CD4-positive, alpha-beta T cell treated with Interleukin-17A for 1 hour (primary cell): ENCODE results near the gene EEFSEC.

Experiments used
- DNase-seq: peaks from one replicate; pipeline ENCODE4 v3.0.0-alpha.2; 2020

Gene EEFSEC

GRCh38 chr3:128275316-128276145 lies 122.2 kb downstream of the EEFSEC start:
- DNase-seq, result no peak

- DNase-seq, result no peak
Observed at GRCh38 chr3:128276146-128276435, 122.8 kb downstream of the EEFSEC start.

GRCh38 chr3:128276577-128277183 lies 123.4 kb downstream of the EEFSEC start:
- DNase-seq, result no peak

- no peak for DNase-seq
Observed at GRCh38 chr3:128277378-128278069, 124.2 kb downstream of the EEFSEC start.

GRCh38 chr3:128278130-128278529 lies 124.8 kb downstream of the EEFSEC start:
- no peak for DNase-seq

GRCh38 chr3:128278761-128279600 lies 125.7 kb downstream of the EEFSEC start:
- no peak for DNase-seq

- no peak for DNase-seq
Observed at GRCh38 chr3:128279601-128279880, 126.3 kb downstream of the EEFSEC start.

- no peak for DNase-seq
Observed at GRCh38 chr3:128280481-128281052, 127.3 kb downstream of the EEFSEC start.

- no peak for DNase-seq
Observed at GRCh38 chr3:128281056-128281455, 127.8 kb downstream of the EEFSEC start.

GRCh38 chr3:128281461-128282367 lies 128.4 kb downstream of the EEFSEC start:
- no peak for DNase-seq

- DNase-seq, result no peak
Observed at GRCh38 chr3:128282380-128283196, 129.3 kb downstream of the EEFSEC start.

- DNase-seq, result no peak
Observed at GRCh38 chr3:128283421-128283820, 130.1 kb downstream of the EEFSEC start.

GRCh38 chr3:128285042-128285966 lies 132.0 kb downstream of the EEFSEC start:
- no peak for DNase-seq

GRCh38 chr3:128285967-128286321 lies 132.7 kb downstream of the EEFSEC start:
- no peak for DNase-seq

GRCh38 chr3:128286691-128287090 lies 133.4 kb downstream of the EEFSEC start:
- DNase-seq, result no peak

- DNase-seq, result no peak
Observed at GRCh38 chr3:128287216-128287615, 133.9 kb downstream of the EEFSEC start.

- no peak for DNase-seq
Observed at GRCh38 chr3:128289534-128289933, 136.3 kb downstream of the EEFSEC start.

- no peak for DNase-seq
Observed at GRCh38 chr3:128290484-128290883, 137.2 kb downstream of the EEFSEC start.

GRCh38 chr3:128293930-128294329 lies 140.6 kb downstream of the EEFSEC start:
- no peak for DNase-seq

GRCh38 chr3:128294999-128295468 lies 141.8 kb downstream of the EEFSEC start:
- DNase-seq, result peak; percentile 59
